Upper lobe of right lung (tissue), 1 donor: Measurements from ENCODE around the gene FHAD1. TPM values are rescaled to one million over a fixed set of nuclear protein-coding genes. Genes with fewer than 3 reads are reported as not detected.

Source experiments
- ATAC-seq: fragments of 200-7000 bp; cut with Tn5 transposase; one replicate; pipeline ENCODE4 v1.9.1; 2020; ENCODE audit warnings: mild to moderate bottlenecking, moderate library complexity
- DNase-seq: peaks from one replicate; pipeline ENCODE4 v3.0.0-alpha.2; 2020
- H3K27ac ChIP-seq: fragments of 200-600 bp; one replicate; pipeline ENCODE4 v1.8.0; 2022
- H3K27me3 ChIP-seq: fragments of 200-600 bp; one replicate; pipeline ENCODE4 v1.8.0; 2022; ENCODE audit warnings: mild to moderate bottlenecking
- H3K36me3 ChIP-seq: fragments of 200-600 bp; one replicate; pipeline ENCODE4 v1.8.0; 2022
- H3K4me1 ChIP-seq: fragments of 200-600 bp; one replicate; pipeline ENCODE4 v1.8.0; 2022
- H3K4me3 ChIP-seq: fragments of 200-600 bp; one replicate; pipeline ENCODE4 v1.8.0; 2022; ENCODE audit warnings: mild to moderate bottlenecking
- H3K9me3 ChIP-seq: fragments of 200-600 bp; one replicate; pipeline ENCODE4 v1.8.0; 2022
- intact Hi-C: fragments of 100-400 bp; cut with DNase I; formaldehyde crosslinking; loops from one replicate; pipeline ENCODE4 v1.11.0; 2022
- total RNA-seq: library from RNA; stranded (reverse); fragmentation: NEBNext Ultra II Directional; extraction: Animal tissue kit (Norgen Biotek cat#: 25700); gene quantifications from one replicate; pipeline ENCODE4 v1.2.1, GENCODE V29; 2021
- TF ChIP-seq, protein P1 (sequence below): fragments of 200-600 bp; IDR thresholded peaks from one replicate; pipeline ENCODE4 v1.8.0; 2022; ENCODE audit warnings: antibody characterized with exemption
- donor health status: DM: no; HTN: yes; CAD: no; lungs with severe emphysema.

FHAD1 gene
- total RNA-seq, 1 donor from 2014 or later = 2.4 TPM

DNA sequence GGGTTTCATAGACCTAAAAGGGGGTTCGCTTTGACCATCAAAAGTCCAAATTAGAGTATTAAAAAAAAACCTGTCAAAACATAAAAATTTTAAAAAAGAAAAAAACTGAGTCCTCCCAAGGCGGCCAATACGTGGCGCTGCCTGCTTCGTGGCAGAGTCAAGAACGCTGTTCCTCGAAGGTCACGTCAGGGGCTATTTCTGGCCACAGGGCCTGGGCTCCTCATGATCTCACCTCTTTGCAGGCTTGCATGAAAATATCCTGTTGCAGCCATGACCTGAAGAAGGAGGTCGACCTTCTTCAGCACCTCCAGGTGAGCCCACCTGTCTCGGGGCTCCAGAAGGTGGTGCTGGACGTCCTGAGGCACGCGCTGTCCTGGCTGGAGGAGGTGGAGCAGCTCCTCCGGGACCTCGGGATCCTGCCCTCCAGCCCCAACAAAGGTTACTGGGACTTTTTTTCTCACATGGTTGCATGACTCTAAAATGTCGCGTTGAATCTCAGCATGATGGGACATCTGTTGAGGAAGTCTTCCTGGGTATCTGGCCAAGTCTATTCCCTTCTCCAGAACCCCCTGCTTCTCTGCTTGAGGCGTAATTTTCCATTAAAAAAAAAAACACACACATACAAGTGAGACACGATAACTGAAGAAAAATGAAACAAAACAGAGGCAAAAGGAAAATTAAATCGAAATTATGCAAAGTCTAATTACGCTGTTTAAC, 82.2 kb downstream of the FHAD1 start:
- DNase-seq (no peak), ATAC-seq (peak; percentile 54)
- no peaks in the 10 kb centered on the region for H3K36me3 ChIP-seq
- H3K4me3 ChIP-seq = no peak overlapping the region
- peaks cover 27% of the 10 kb centered on the region for H3K4me1 ChIP-seq
- H3K27ac ChIP-seq = peak overlapping the region; percentile 18
- no peaks in the 10 kb centered on the region for H3K9me3 ChIP-seq
- no peaks in the 10 kb centered on the region for H3K27me3 ChIP-seq
- TF ChIP-seq, protein P1, sequence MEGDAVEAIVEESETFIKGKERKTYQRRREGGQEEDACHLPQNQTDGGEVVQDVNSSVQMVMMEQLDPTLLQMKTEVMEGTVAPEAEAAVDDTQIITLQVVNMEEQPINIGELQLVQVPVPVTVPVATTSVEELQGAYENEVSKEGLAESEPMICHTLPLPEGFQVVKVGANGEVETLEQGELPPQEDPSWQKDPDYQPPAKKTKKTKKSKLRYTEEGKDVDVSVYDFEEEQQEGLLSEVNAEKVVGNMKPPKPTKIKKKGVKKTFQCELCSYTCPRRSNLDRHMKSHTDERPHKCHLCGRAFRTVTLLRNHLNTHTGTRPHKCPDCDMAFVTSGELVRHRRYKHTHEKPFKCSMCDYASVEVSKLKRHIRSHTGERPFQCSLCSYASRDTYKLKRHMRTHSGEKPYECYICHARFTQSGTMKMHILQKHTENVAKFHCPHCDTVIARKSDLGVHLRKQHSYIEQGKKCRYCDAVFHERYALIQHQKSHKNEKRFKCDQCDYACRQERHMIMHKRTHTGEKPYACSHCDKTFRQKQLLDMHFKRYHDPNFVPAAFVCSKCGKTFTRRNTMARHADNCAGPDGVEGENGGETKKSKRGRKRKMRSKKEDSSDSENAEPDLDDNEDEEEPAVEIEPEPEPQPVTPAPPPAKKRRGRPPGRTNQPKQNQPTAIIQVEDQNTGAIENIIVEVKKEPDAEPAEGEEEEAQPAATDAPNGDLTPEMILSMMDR = peak; percentile 43
- intact Hi-C loops = no loop called here

DNA sequence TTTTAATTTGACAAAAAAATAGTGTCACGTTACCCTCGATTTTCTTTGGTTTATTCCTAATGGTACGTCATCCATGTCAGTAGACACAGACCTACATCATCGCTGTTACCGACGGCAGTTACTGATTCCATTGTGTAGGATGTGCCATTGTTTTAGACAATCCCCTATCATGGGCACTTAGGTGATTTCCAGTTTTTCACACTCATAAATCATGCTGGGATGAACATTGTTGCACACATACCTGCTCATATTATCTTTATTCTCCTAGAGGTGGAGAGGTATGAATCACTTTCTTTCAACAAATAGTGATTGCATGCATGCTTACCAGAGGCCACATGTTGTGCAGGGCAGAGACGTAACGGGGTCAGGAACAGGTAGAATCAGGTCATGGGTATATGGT, 83.0 kb downstream of the FHAD1 start:
- Histone ChIP-seq H3K4me3 (no peak overlapping the region), H3K36me3 (no peaks in the 10 kb centered on the region), H3K9me3 (no peaks in the 10 kb centered on the region), H3K27me3 (no peaks in the 10 kb centered on the region), H3K27ac (no peak overlapping the region), H3K4me1 (peaks cover 27% of the 10 kb centered on the region)
- ATAC-seq (no peak), DNase-seq (no peak)
- intact Hi-C loops = no loop called here
- TF ChIP-seq, protein P1 = no peak

DNA sequence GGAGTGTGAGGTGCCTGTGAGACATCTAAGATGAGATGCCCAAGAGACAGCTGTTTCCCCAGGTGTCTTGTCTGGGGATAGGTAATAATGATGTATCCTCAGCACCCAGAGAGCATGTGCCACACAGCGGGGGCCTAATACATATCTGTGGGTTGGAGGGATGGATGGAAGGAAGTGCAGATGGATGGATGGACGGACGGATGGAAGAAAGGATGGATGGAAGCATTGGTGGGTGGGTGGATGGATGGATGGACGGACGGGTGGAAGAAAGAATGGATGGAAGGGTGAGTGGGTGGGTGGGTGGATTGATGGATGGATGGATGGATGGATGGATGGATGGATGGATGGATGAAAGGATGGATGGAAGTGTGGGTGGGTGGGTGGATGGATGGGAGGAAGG, 84.2 kb downstream of the FHAD1 start:
- H3K27ac ChIP-seq = no peak overlapping the region
- H3K9me3 ChIP-seq = no peaks in the 10 kb centered on the region
- intact Hi-C loops = no loop called here
- no peak overlapping the region for H3K4me3 ChIP-seq
- H3K36me3 ChIP-seq = no peaks in the 10 kb centered on the region
- no peak for ATAC-seq
- DNase-seq = peak; percentile 17
- TF ChIP-seq, protein P1 = no peak
- H3K4me1 ChIP-seq = peaks cover 27% of the 10 kb centered on the region
- H3K27me3 ChIP-seq = no peaks in the 10 kb centered on the region

DNA sequence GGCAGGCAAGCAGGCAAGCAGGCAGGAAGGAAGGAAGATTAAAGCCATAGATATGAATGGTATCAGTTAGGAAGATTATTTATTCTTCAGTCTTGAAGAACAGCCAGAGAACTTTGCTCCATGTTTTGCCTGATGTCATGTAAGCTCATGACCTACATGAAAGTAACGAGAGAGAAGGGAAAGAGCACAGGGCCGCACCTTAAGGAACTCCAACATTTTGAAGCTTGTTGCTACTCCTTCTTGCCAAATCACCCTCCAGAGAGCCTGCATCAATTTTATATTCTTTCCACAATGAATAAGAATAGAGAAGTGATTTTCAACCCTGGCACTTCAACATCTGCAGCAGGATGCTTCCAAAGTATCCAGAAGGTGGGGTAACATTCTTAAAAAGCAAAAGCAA, 84.7 kb downstream of the FHAD1 start:
- no peak for ATAC-seq
- Histone ChIP-seq H3K4me3 (no peak overlapping the region), H3K36me3 (no peaks in the 10 kb centered on the region), H3K9me3 (no peaks in the 10 kb centered on the region), H3K27me3 (no peaks in the 10 kb centered on the region), H3K27ac (no peak overlapping the region), H3K4me1 (peaks cover 26% of the 10 kb centered on the region)
- intact Hi-C loops = no loop called here
- DNase-seq = no peak
- TF ChIP-seq, protein P1 = no peak

DNA sequence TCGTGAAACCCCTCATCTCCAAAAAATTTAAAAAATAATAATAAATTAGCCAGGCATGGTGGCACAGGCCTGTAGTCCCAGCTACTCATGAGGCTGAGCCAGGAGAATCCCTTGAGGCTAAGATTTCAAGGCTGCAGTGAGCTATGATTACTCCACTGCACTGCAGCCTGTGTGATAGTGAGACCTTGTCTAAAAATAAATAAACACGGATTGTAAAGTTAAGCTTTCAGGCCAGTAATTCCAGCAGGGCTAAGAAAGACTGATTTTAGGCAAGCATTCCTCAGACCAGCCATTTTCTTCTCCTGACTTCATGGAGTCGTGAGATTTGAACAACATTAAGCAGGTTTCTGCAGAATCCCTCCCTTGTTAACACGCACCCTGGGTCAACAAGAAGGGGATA, 85.5 kb downstream of the FHAD1 start:
- Histone ChIP-seq H3K4me1 (peaks cover 27% of the 10 kb centered on the region), H3K4me3 (no peak overlapping the region), H3K27ac (no peak overlapping the region), H3K9me3 (no peaks in the 10 kb centered on the region), H3K27me3 (no peaks in the 10 kb centered on the region), H3K36me3 (no peaks in the 10 kb centered on the region)
- TF ChIP-seq, protein P1 = no peak
- DNase-seq (no peak), ATAC-seq (no peak)
- intact Hi-C loops = no loop called here
